T-helper 2 cell treated with Interferon-gamma antibody and Interleukin-4, amounts not matched to agents 5 μg/mL and 100 μg/mL, for 36 hours (primary cell): Measurements from ENCODE around the gene CD276.
"Not testable (repeated sequence)": the region's sequence is repeated elsewhere in the genome, so short reads cannot be mapped to it uniquely, and the experiment has no call there.

Experiments used
- DNase-seq: peaks from one replicate; pipeline ENCODE4 v3.0.0; 2021; ENCODE audit warnings: low spot score
- H3K27ac Mint-ChIP-seq: one replicate; pipeline ENCODE4 v1.8.0; 2021; ENCODE audit warnings: mild to moderate bottlenecking, mixed read lengths
- H3K27me3 Mint-ChIP-seq: one replicate; pipeline ENCODE4 v1.8.0; 2021; ENCODE audit warnings: low read depth, mixed read lengths
- H3K36me3 Mint-ChIP-seq: one replicate; pipeline ENCODE4 v1.8.0; 2021; ENCODE audit warnings: low read depth, mixed read lengths
- H3K4me1 Mint-ChIP-seq: one replicate; pipeline ENCODE4 v1.8.0; 2021; ENCODE audit warnings: low read depth, mixed read lengths
- H3K4me3 Mint-ChIP-seq: one replicate; pipeline ENCODE4 v1.8.0; 2022; ENCODE audit warnings: mild to moderate bottlenecking, moderate library complexity, mixed read lengths
- H3K9me3 Mint-ChIP-seq: one replicate; pipeline ENCODE4 v1.8.0; 2021; ENCODE audit warnings: mixed read lengths

The CD276 gene

GRCh38 chr15:73683777-73684580, at the start of gene CD276:
Gene CD276, plus strand, starts transcription at chr15:73684383. Its CDS starts 15,257 bp downstream, at chr15:73699640.
- DNase-seq: peak; percentile 32
- peak within 1 kb of the TSS; percentile 69 for H3K4me3 Mint-ChIP-seq
- no peak within 1 kb of the TSS for H3K27ac Mint-ChIP-seq
- no peaks in the 10 kb centered on the region for H3K9me3 Mint-ChIP-seq
- peaks cover 53% of the 10 kb centered on the region for H3K27me3 Mint-ChIP-seq
- H3K36me3 Mint-ChIP-seq: no peaks in the 10 kb centered on the region
- H3K4me1 Mint-ChIP-seq: peaks cover 7% of the 10 kb centered on the region

GRCh38 chr15:73637527-73637926, 46.7 kb upstream of the CD276 start:
- peaks cover 5% of the 10 kb centered on the region for H3K9me3 Mint-ChIP-seq
- no peak for DNase-seq
- H3K36me3 Mint-ChIP-seq: peaks cover 2% of the 10 kb centered on the region
- peaks cover 36% of the 10 kb centered on the region for H3K27me3 Mint-ChIP-seq
- H3K4me3 Mint-ChIP-seq: no peak overlapping the region
- peaks cover 13% of the 10 kb centered on the region for H3K4me1 Mint-ChIP-seq
- no peak overlapping the region for H3K27ac Mint-ChIP-seq

GRCh38 chr15:73639464-73639863, 44.7 kb upstream of the CD276 start:
- H3K4me3 Mint-ChIP-seq, H3K4me1 Mint-ChIP-seq, H3K27ac Mint-ChIP-seq, H3K36me3 Mint-ChIP-seq, DNase-seq, H3K9me3 Mint-ChIP-seq: not testable (repeated sequence)
- peaks cover 37% of the 10 kb centered on the region for H3K27me3 Mint-ChIP-seq

GRCh38 chr15:73647259-73648013, 36.7 kb upstream of the CD276 start:
- peaks cover 6% of the 10 kb centered on the region for H3K9me3 Mint-ChIP-seq
- H3K27me3 Mint-ChIP-seq: peaks cover 3% of the 10 kb centered on the region
- H3K4me3 Mint-ChIP-seq: no peak overlapping the region
- DNase-seq: no peak
- peaks cover 8% of the 10 kb centered on the region for H3K4me1 Mint-ChIP-seq
- no peak overlapping the region for H3K27ac Mint-ChIP-seq
- no peaks in the 10 kb centered on the region for H3K36me3 Mint-ChIP-seq

GRCh38 chr15:73648014-73648295, 36.2 kb upstream of the CD276 start:
- H3K4me1 Mint-ChIP-seq: peaks cover 8% of the 10 kb centered on the region
- H3K27me3 Mint-ChIP-seq: peaks cover 2% of the 10 kb centered on the region
- no peaks in the 10 kb centered on the region for H3K36me3 Mint-ChIP-seq
- H3K9me3 Mint-ChIP-seq: peaks cover 6% of the 10 kb centered on the region
- no peak overlapping the region for H3K4me3 Mint-ChIP-seq
- DNase-seq: no peak
- no peak overlapping the region for H3K27ac Mint-ChIP-seq

GRCh38 chr15:73650416-73651126, 33.6 kb upstream of the CD276 start:
- Mint-ChIP-seq H3K27me3 (peaks cover 2% of the 10 kb centered on the region), H3K4me3 (no peak overlapping the region), H3K27ac (no peak overlapping the region), H3K36me3 (no peaks in the 10 kb centered on the region), H3K9me3 (peaks cover 6% of the 10 kb centered on the region), H3K4me1 (peaks cover 8% of the 10 kb centered on the region)
- DNase-seq: no peak

GRCh38 chr15:73654659-73655058, 29.5 kb upstream of the CD276 start:
- H3K4me1 Mint-ChIP-seq: peaks cover 6% of the 10 kb centered on the region
- H3K4me3 Mint-ChIP-seq: no peak overlapping the region
- peaks cover 8% of the 10 kb centered on the region for H3K27me3 Mint-ChIP-seq
- no peak for DNase-seq
- H3K9me3 Mint-ChIP-seq: peaks cover 6% of the 10 kb centered on the region
- no peaks in the 10 kb centered on the region for H3K36me3 Mint-ChIP-seq
- no peak overlapping the region for H3K27ac Mint-ChIP-seq

GRCh38 chr15:73655724-73656123, 28.5 kb upstream of the CD276 start:
- H3K27ac Mint-ChIP-seq: no peak overlapping the region
- no peak for DNase-seq
- H3K4me1 Mint-ChIP-seq: peaks cover 6% of the 10 kb centered on the region
- no peaks in the 10 kb centered on the region for H3K36me3 Mint-ChIP-seq
- peaks cover 6% of the 10 kb centered on the region for H3K9me3 Mint-ChIP-seq
- no peak overlapping the region for H3K4me3 Mint-ChIP-seq
- peaks cover 16% of the 10 kb centered on the region for H3K27me3 Mint-ChIP-seq

- Mint-ChIP-seq H3K36me3 (no peaks in the 10 kb centered on the region), H3K27me3 (peaks cover 18% of the 10 kb centered on the region), H3K4me1 (peaks cover 4% of the 10 kb centered on the region), H3K9me3 (no peaks in the 10 kb centered on the region), H3K27ac (no peak overlapping the region), H3K4me3 (no peak overlapping the region)
- DNase-seq: no peak
Measured at GRCh38 chr15:73658645-73659044, 25.5 kb upstream of the CD276 start.

GRCh38 chr15:73660455-73660854, 23.7 kb upstream of the CD276 start:
- no peak overlapping the region for H3K4me3 Mint-ChIP-seq
- no peak for DNase-seq
- no peaks in the 10 kb centered on the region for H3K36me3 Mint-ChIP-seq
- H3K27ac Mint-ChIP-seq: no peak overlapping the region
- H3K27me3 Mint-ChIP-seq: peaks cover 22% of the 10 kb centered on the region
- peaks cover 4% of the 10 kb centered on the region for H3K4me1 Mint-ChIP-seq
- no peaks in the 10 kb centered on the region for H3K9me3 Mint-ChIP-seq

- no peaks in the 10 kb centered on the region for H3K9me3 Mint-ChIP-seq
- no peak overlapping the region for H3K4me3 Mint-ChIP-seq
- no peaks in the 10 kb centered on the region for H3K36me3 Mint-ChIP-seq
- no peak for DNase-seq
- no peak overlapping the region for H3K27ac Mint-ChIP-seq
- peaks cover 18% of the 10 kb centered on the region for H3K27me3 Mint-ChIP-seq
- H3K4me1 Mint-ChIP-seq: peaks cover 2% of the 10 kb centered on the region
Measured at GRCh38 chr15:73674587-73674986, 9.6 kb upstream of the CD276 start.

- DNase-seq: no peak
- peaks cover 2% of the 10 kb centered on the region for H3K4me1 Mint-ChIP-seq
- H3K9me3 Mint-ChIP-seq: no peaks in the 10 kb centered on the region
- no peaks in the 10 kb centered on the region for H3K36me3 Mint-ChIP-seq
- no peak overlapping the region for H3K4me3 Mint-ChIP-seq
- H3K27ac Mint-ChIP-seq: no peak overlapping the region
- H3K27me3 Mint-ChIP-seq: peaks cover 25% of the 10 kb centered on the region
Measured at GRCh38 chr15:73677146-73677607, 7.0 kb upstream of the CD276 start.

- no peak overlapping the region for H3K27ac Mint-ChIP-seq
- peaks cover 28% of the 10 kb centered on the region for H3K27me3 Mint-ChIP-seq
- H3K9me3 Mint-ChIP-seq: no peaks in the 10 kb centered on the region
- DNase-seq: no peak
- no peak overlapping the region for H3K4me3 Mint-ChIP-seq
- no peaks in the 10 kb centered on the region for H3K36me3 Mint-ChIP-seq
- H3K4me1 Mint-ChIP-seq: peaks cover 2% of the 10 kb centered on the region
Measured at GRCh38 chr15:73677733-73678132, 6.5 kb upstream of the CD276 start.

- H3K4me3 Mint-ChIP-seq: no peak overlapping the region
- DNase-seq: no peak
- H3K27ac Mint-ChIP-seq: no peak overlapping the region
- H3K4me1 Mint-ChIP-seq: peaks cover 5% of the 10 kb centered on the region
- H3K36me3 Mint-ChIP-seq: no peaks in the 10 kb centered on the region
- no peaks in the 10 kb centered on the region for H3K9me3 Mint-ChIP-seq
- peaks cover 30% of the 10 kb centered on the region for H3K27me3 Mint-ChIP-seq
Measured at GRCh38 chr15:73678498-73678897, 5.7 kb upstream of the CD276 start.
